ENCODE data around the gene WRAP53.

GRCh38 chr17:7729816-7730215, 41.5 kb downstream of the WRAP53 start:
- no peak for TF ChIP-seq PAX5 (IDR thresholded peaks at IDR 0.05; ENCODE audit: insufficient read depth, low read length, severe bottlenecking)
- no peak for TF ChIP-seq POLR2A (IDR thresholded peaks at IDR 0.05; ENCODE audit: low read depth, low read length)
- TF ChIP-seq TAF1 (IDR thresholded peaks at IDR 0.05; ENCODE audit: low read depth, low read length) = no peak
- TF ChIP-seq POLR2AphosphoS5 (IDR thresholded peaks at IDR 0.05; ENCODE audit: low read depth, low read length) = no peak
- TF ChIP-seq SPI1 (IDR thresholded peaks at IDR 0.05; ENCODE audit: low read depth, low read length) = no peak

All from GM12891 (cell line).